Suppressor macrophage treated with lipopolysaccharide for 1 hour (primary cell): Measurements from ENCODE around the gene SNAP29.
"Not testable (repeated sequence)": the region's sequence is repeated elsewhere in the genome, so short reads cannot be mapped to it uniquely, and the experiment has no call there.

Source experiments
- DNase-seq, 3 donors: peaks; one replicate each; pipeline ENCODE4 v3.0.0-alpha.2; 2020 to 2022

The SNAP29 gene

GRCh38 chr22:20867179-20868024, 8.6 kb downstream of the SNAP29 start:
- DNase-seq = peak; percentile 86 to 89 (median 88)

DNA sequence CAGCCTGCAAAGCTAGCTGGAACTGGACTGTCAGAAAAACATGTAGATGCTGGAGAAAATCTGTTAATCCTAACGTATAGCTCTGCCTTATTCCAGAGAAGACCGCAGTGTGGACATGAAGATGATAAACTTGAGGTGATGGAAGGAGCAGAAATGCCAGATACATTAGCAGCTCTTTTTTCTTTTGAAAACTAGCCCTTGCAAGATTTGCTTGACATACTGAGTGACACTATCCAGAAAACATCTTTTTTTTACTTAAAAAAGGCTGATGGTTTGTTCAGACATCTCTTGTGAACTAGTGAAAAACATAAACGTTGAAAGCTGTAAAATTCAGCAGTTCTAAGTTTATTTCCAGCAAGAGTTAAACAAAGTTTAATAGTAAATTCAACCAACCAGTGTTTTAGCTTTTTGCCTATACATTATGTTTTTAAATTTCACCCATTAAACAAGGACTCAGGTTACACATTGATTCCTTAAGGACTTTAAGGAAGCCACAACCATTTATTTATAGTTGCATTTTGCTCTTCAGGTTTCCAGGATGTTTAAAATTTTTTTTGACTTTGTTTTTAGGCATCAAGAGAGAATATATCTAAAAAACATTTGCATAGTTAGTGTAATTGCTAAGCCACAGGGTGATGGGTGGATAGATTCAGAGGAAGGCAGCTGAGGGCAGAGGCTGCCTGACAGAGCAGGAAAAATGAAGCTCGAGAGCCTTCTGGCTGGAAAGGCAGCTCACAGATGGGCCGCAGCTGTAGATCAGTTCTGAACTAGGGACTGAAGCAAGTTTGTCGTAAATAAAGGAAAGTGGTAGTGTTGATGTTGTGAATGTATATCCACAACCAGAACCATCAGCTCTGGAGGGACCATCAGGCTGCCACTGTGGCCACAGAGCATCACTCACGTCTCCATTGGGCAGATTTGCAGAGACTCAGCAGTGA, 9.5 kb downstream of the SNAP29 start:
- no peak for DNase-seq

DNA sequence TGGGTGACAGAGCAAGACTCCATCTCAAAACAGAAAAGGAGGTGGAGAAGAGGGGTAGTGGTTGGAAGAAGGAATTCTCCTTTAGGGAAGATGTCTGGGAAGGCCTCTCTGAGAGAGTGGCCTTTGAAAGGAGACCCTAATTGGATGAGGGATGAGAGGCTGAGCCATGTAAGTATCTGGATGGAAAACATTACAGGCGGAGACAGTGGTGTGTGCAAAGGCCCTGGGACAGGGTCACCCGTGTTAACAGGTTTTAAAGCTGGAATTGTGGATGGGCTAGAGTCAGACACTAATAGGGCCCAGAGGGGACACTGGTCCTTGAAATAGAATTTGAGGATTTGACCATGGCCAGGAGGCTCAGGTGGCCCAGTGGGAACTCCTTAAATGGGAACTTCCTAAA, 10.4 kb downstream of the SNAP29 start:
- no peak for DNase-seq

- no peak for DNase-seq
Measured at GRCh38 chr22:20873214-20873613, 14.4 kb downstream of the SNAP29 start.

GRCh38 chr22:20875296-20875695, 16.5 kb downstream of the SNAP29 start:
- no peak for DNase-seq

GRCh38 chr22:20877715-20878114, 18.9 kb downstream of the SNAP29 start:
- DNase-seq = no peak

GRCh38 chr22:20881231-20881630, 22.4 kb downstream of the SNAP29 start:
- DNase-seq = no peak

- no peak for DNase-seq
Measured at GRCh38 chr22:20881869-20882815, 23.3 kb downstream of the SNAP29 start.

DNA sequence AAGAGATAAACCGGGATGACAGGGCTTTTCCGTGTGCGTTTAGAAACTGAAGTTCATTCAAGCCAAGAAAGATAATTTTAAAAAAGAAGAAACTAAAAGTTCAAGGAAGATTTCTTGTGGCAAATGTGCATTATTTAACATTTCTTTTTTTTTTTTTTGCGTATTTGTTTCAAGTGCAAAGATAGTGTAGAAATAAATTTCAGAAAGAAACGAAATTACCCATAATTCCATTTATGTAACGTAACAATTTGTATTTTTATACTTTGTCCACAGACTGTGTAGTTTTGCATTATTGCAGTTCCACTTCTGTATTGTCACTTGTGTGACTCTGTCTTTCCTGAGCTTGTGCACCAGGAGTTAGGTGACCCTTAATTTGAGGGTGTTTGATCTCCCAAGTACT, 24.0 kb downstream of the SNAP29 start:
- DNase-seq = no peak

- DNase-seq = no peak
Measured at GRCh38 chr22:20884454-20884853, 25.6 kb downstream of the SNAP29 start.

DNA sequence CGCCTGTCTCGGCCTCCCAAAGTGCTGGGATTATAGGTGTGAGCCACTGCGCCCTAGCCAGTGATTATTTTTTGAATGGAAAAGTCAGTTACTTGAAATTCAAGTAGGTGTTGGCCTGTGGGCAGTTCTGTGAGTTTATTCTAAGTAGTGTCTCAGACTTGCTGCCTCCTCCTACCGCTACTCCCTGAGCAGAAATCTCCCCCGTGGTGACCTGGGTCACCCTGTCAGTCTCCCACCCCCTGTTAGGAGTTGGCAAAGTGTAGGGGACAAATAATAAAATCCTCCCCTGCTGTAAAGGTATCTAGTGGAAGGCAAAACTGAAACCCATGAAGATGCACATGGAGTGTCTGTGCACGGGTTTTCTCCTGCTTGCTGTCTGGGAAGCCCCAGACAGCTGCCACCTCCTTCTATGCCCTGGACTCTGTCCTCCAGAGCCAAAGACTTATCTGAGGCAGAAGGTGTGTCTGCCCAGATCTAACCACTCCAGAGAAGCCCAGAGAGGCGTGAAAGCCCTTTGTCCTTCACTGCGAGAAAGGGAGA, 26.3 kb downstream of the SNAP29 start:
- DNase-seq = no peak

- DNase-seq = peak; percentile 89 to 91 (median 90)
Measured at GRCh38 chr22:20885557-20886323, 26.9 kb downstream of the SNAP29 start.

DNA sequence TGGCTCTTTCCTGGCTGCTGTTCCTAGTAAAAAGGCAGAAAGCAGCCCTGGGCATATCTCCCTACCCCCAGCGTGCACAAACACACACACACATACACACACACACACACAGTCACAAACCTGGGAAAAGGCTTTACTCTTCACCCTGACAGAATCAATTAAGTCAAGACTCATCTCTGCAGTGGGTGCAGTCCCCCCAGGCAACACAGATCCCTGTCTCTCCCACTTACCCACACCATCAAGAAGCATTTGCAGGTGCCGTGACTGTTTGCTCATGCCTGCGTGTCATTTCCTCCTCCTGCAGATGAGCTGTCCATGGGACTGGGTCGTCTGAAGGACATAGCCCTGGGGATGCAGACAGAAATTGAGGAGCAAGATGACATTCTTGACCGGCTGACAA, 28.6 kb downstream of the SNAP29 start:
- no peak for DNase-seq

DNA sequence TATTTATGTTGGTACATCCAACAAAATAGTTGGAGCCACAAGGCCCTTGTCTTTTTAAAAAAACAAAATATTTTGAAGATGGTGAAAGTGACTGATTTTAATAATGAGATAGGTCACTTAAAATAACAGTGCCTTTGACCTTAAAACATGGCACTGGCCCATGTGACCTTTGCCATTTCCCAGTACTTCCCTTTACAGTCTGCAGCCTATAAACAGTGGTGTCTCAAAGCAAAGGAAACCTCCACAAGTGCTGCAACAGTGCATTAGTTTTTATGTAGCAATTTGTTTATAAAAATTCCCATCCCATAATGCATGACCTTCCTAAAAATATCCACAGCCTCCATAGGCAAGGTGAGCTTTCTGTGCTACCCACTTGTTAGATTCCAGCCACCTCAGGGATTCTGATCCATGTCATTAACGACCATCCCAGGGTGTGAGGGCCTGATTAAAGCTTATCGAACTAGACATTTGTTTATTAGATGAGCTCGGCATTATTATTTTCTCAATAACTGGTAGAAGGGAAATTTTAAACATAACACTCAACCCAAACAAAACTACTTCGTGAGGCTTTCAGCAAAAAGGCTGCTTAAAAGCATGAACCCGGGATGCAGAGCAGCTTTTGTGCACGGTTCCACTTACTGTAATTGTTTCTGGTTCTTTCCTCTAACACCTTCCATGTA, 30.4 kb downstream of the SNAP29 start:
- DNase-seq = peak; percentile 32 to 37 (median 33)

- no peak for DNase-seq
Measured at GRCh38 chr22:20889904-20890540, 31.2 kb downstream of the SNAP29 start.

DNA sequence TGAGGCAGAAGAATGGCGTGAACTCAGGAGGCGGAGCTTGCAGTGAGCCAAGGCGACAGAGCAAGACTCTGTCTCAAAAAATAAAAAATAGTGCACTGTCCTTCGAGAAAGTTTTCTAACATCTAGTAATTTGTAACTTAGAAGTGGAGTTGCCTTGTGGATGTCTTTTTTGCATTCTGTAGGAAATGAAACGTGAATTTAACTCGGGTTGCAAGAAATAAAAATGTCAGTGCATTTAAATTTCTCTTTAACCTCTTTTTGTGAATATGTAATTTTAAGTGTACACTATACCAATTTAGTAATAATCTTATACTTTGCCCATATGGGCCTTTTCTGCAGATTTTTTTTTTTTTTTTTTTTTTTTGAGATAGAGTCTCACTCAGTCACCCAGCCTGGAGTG, 32.2 kb downstream of the SNAP29 start:
- no peak for DNase-seq

GRCh38 chr22:20897737-20898136, 38.9 kb downstream of the SNAP29 start:
- DNase-seq = not testable (repeated sequence)

DNA sequence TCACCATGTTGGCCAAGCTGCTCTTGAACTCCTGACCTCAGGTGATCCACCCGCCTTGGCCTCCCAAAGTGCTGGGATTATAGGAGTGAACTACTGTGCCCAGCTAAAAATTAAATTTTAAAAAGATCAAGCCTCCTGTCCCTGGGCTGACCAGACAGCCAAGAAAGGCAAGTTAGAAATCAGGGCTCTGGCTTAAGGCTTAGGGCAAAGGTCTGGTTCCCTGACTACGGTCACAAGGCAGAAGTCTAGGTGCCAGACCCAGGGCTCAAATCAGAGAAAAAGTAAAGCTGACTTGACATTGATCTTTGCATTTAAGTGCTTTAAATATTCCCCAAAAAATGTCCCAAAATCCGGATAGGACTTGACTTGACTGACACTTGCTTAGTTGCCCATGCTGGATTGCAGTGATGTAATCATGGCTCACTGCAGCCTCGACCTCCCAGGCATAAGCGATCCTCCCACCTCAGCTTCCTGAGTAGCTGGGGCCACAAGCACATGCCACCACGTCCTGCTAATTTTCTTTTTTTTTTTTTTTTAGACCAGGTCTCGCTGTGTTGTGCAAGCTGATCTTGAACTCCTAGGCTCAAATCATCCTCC, 41.1 kb downstream of the SNAP29 start:
- no peak for DNase-seq

- DNase-seq = not testable (repeated sequence)
Measured at GRCh38 chr22:20901093-20902033, 42.6 kb downstream of the SNAP29 start.
